ENCODE measurements around the gene CYTH3. TPM values are rescaled to one million over a fixed set of nuclear protein-coding genes. Genes with fewer than 3 reads are reported as not detected.

Gene CYTH3, protein sequence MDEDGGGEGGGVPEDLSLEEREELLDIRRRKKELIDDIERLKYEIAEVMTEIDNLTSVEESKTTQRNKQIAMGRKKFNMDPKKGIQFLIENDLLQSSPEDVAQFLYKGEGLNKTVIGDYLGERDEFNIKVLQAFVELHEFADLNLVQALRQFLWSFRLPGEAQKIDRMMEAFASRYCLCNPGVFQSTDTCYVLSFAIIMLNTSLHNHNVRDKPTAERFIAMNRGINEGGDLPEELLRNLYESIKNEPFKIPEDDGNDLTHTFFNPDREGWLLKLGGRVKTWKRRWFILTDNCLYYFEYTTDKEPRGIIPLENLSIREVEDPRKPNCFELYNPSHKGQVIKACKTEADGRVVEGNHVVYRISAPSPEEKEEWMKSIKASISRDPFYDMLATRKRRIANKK
- 8.0 and 21.0 TPM in 2 replicates for total RNA-seq

DNA sequence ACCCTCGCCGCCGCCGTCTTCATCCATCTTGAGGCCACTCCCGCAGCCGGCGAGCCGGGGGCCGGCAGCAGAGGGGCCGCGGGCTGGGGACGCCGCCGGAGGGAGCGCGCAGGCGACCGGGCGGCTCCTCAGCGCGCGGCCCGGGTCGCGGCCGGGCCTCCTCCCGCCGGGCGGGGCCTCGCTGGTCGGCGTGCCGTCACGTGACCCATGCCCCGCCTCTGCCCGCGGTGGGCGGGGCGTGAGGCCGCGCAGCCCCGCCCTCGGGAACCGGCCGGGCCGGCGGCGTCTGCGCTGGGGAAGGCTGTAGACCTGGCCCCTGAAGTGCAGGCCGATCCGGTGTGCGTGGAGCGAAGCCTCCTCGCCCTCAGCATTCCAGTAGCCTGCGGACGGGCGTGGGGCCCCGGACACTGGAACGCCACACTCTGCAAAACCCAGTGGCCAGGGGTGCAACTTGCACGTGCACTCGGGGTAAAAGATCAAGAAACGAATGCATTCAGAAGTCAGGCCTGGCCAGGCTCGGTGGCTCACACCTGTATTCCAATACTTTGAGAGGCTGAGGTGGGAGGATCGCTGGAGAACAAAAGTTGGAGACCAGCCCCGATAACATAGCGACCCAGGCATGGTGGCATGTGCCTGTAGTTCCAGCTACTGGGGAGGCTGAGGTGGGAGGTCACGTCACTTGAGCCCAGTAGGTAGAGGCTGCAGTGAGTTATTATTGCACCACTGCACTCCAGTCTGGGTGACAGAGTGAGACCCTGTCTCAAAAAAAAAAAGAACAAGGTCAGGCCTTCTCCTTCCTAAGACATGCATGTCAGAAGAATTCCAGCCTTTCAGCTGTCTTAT lies at the start of gene CYTH3:
Gene CYTH3 (minus strand): TSS at position 144 of the 843 bp plus-strand sequence. CDS start 117 bp downstream, at position 27.

Other genes starting within 250 kb of the CYTH3 start
- 0.09 and 0.18 TPM in 2 replicates for gene ANKRD61, start 241.2 kb downstream of the CYTH3 start, total RNA-seq
- 38.6 and 54.2 TPM in 2 replicates for gene EIF2AK1, start 213.4 kb downstream of the CYTH3 start, total RNA-seq
- 3.1 and 3.5 TPM in 2 replicates for gene USP42, start 167.7 kb downstream of the CYTH3 start, total RNA-seq
- 10.7 and 14.7 TPM in 2 replicates for gene FAM220A, start 76.3 kb upstream of the CYTH3 start, total RNA-seq
- gene RAC1, start 101.9 kb upstream of the CYTH3 start, total RNA-seq: 64.1 and 79.0 TPM in 2 replicates
- 14.8 and 22.3 TPM in 2 replicates for gene DAGLB, start 175.3 kb upstream of the CYTH3 start, total RNA-seq
- 109 and 126 TPM in 2 replicates for gene KDELR2, start 211.5 kb upstream of the CYTH3 start, total RNA-seq